ENCODE measurements around the gene FRMD4A. TPM values are rescaled to one million over a fixed set of nuclear protein-coding genes. Genes with fewer than 3 reads are reported as not detected.

Gene FRMD4A
- total RNA-seq, 1 experiment from 2014 or later, result 18.3 TPM

DNA sequence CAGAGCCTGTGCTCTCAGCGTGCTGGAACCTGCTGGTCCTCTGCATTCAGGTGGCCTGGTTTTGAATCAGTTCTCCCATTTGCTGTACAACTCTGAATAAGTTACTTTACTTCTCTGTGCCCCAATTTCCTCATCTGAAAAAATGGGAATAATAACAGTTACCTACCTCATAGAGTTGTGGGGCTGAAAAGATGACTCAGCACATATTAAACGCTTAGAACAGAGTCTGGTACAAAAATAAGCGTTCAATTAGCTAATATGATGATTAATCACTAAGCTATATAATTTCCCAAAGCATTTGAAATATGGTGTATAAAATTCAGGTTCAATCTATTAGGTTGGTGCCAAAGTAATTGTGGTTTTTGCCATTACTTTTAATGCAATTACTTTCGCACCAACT is 484.8 kb downstream of the FRMD4A start:
- Histone ChIP-seq H4K20me1 (ENCODE audit: insufficient read depth) (no peaks in the 10 kb centered on the region), H3K9me2 (ENCODE audit: insufficient read depth) (no peaks in the 10 kb centered on the region), H3F3A (ENCODE audit: insufficient read depth, low read depth) (no peaks in the 10 kb centered on the region), H3K4me1 (replicated peaks; ENCODE audit: insufficient read depth) (no peaks in the 10 kb centered on the region), H3K36me3 (ENCODE audit: low read depth) (no peaks in the 10 kb centered on the region), H3K9me3 (ENCODE audit: insufficient read depth, low read depth) (0 out of 2 replicates have a peak, but pooled peaks cover 5% of the 10 kb centered on the region), H3K79me2 (ENCODE audit: low read depth) (no peaks in the 10 kb centered on the region), H3K27me3 (ENCODE audit: insufficient read depth, low read depth) (no peaks in the 10 kb centered on the region), H3K4me3 (no peak overlapping the region), H2AFZ (no peak overlapping the region), H3K27ac (no peak overlapping the region), H3K4me2 (no peak overlapping the region)
- DNase-seq, result no peak
- intact Hi-C loops (cut with micrococcal nuclease; ENCODE audit: unreplicated experiment), result no loop called here
- TF ChIP-seq EZH2 (IDR thresholded peaks at IDR 0.05; ENCODE audit: low read depth), result no peak
- TF ChIP-seq, protein P1, sequence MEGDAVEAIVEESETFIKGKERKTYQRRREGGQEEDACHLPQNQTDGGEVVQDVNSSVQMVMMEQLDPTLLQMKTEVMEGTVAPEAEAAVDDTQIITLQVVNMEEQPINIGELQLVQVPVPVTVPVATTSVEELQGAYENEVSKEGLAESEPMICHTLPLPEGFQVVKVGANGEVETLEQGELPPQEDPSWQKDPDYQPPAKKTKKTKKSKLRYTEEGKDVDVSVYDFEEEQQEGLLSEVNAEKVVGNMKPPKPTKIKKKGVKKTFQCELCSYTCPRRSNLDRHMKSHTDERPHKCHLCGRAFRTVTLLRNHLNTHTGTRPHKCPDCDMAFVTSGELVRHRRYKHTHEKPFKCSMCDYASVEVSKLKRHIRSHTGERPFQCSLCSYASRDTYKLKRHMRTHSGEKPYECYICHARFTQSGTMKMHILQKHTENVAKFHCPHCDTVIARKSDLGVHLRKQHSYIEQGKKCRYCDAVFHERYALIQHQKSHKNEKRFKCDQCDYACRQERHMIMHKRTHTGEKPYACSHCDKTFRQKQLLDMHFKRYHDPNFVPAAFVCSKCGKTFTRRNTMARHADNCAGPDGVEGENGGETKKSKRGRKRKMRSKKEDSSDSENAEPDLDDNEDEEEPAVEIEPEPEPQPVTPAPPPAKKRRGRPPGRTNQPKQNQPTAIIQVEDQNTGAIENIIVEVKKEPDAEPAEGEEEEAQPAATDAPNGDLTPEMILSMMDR (conservative IDR thresholded peaks at IDR 0.05), result no peak
- POLR2A ChIA-PET (ENCODE audit: unreplicated experiment), result no interaction called here
- no TSS peak for BruUV-seq (replicated peaks)
- CTCF ChIA-PET, result no interaction called here

DNA sequence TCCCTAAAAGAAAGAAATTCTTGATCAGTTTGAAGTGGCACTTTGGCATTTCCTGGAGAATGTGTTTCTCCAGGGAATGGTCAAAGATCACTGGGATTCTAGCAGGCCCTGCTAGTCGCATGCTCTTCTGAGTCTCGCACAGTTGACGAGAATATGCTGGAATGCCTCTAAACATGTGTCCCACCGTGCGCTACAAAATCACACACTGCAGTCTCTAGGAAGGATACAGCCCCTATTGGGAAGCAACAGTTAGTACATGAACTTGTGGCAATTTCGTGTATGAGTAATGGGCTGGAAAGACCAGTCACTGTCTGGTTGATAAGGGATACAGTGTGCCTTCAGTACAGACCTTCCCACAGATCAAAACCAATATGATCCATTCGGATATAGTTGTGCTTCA is 486.1 kb downstream of the FRMD4A start:
- no peak overlapping the region for H3K4me2 ChIP-seq
- no peak overlapping the region for H2AFZ ChIP-seq
- H4K20me1 ChIP-seq (ENCODE audit: insufficient read depth), result no peaks in the 10 kb centered on the region
- ChIA-PET POLR2A (ENCODE audit: unreplicated experiment) (no interaction called here), CTCF (no interaction called here)
- H3K79me2 ChIP-seq (ENCODE audit: low read depth), result no peaks in the 10 kb centered on the region
- no peaks in the 10 kb centered on the region for H3K9me2 ChIP-seq (ENCODE audit: insufficient read depth)
- no peak for TF ChIP-seq EZH2 (IDR thresholded peaks at IDR 0.05; ENCODE audit: low read depth)
- TF ChIP-seq, protein P1 (conservative IDR thresholded peaks at IDR 0.05), result no peak
- H3K4me1 ChIP-seq (replicated peaks; ENCODE audit: insufficient read depth), result peaks cover 5% of the 10 kb centered on the region
- H3K27ac ChIP-seq, result no peak overlapping the region
- H3F3A ChIP-seq (ENCODE audit: insufficient read depth, low read depth), result no peaks in the 10 kb centered on the region
- no TSS peak for BruUV-seq (replicated peaks)
- H3K27me3 ChIP-seq (ENCODE audit: insufficient read depth, low read depth), result no peaks in the 10 kb centered on the region
- 0 out of 2 replicates have a peak, but pooled peaks cover 5% of the 10 kb centered on the region for H3K9me3 ChIP-seq (ENCODE audit: insufficient read depth, low read depth)
- intact Hi-C loops (cut with micrococcal nuclease; ENCODE audit: unreplicated experiment), result no loop called here
- H3K4me3 ChIP-seq, result no peak overlapping the region
- no peak for DNase-seq
- no peaks in the 10 kb centered on the region for H3K36me3 ChIP-seq (ENCODE audit: low read depth)

DNA sequence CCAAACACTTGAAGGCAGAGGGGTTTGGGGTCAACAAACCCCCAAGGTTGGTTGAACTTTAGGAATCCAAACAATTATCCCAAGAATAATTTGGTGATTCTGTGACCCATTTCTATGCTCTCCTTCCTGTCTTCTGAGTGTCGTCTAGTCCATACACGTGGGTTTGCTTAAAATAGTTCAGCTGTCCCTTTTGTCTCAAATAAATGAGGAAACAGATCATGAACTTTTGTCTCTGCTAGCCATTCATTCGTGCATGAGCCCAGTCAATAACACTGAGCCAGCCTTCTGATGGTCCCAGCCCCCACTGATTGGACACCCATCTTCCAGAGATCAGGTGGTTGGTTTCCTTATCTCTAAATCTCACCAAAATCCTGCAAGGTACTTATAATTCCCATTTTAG is 488.6 kb downstream of the FRMD4A start:
- TF ChIP-seq, protein P1 (conservative IDR thresholded peaks at IDR 0.05), result no peak
- TF ChIP-seq EZH2 (IDR thresholded peaks at IDR 0.05; ENCODE audit: low read depth), result no peak
- no peaks in the 10 kb centered on the region for H3F3A ChIP-seq (ENCODE audit: insufficient read depth, low read depth)
- no peak overlapping the region for H3K4me3 ChIP-seq
- no peak for DNase-seq
- H3K9me3 ChIP-seq (ENCODE audit: insufficient read depth, low read depth), result 0 out of 2 replicates have a peak, but pooled peaks cover 5% of the 10 kb centered on the region
- H3K27ac ChIP-seq, result no peak overlapping the region
- H4K20me1 ChIP-seq (ENCODE audit: insufficient read depth), result no peaks in the 10 kb centered on the region
- H3K79me2 ChIP-seq (ENCODE audit: low read depth), result no peaks in the 10 kb centered on the region
- intact Hi-C loops (cut with micrococcal nuclease; ENCODE audit: unreplicated experiment), result no loop called here
- POLR2A ChIA-PET (ENCODE audit: unreplicated experiment), result no interaction called here
- no peak overlapping the region for H3K4me2 ChIP-seq
- no peaks in the 10 kb centered on the region for H3K9me2 ChIP-seq (ENCODE audit: insufficient read depth)
- no peak overlapping the region for H2AFZ ChIP-seq
- peaks cover 11% of the 10 kb centered on the region for H3K4me1 ChIP-seq (replicated peaks; ENCODE audit: insufficient read depth)
- no TSS peak for BruUV-seq (replicated peaks)
- CTCF ChIA-PET, result no interaction called here
- no peaks in the 10 kb centered on the region for H3K36me3 ChIP-seq (ENCODE audit: low read depth)
- H3K27me3 ChIP-seq (ENCODE audit: insufficient read depth, low read depth), result no peaks in the 10 kb centered on the region
